ENCODE results near the gene ZSWIM7.

ZSWIM7 gene

DNA sequence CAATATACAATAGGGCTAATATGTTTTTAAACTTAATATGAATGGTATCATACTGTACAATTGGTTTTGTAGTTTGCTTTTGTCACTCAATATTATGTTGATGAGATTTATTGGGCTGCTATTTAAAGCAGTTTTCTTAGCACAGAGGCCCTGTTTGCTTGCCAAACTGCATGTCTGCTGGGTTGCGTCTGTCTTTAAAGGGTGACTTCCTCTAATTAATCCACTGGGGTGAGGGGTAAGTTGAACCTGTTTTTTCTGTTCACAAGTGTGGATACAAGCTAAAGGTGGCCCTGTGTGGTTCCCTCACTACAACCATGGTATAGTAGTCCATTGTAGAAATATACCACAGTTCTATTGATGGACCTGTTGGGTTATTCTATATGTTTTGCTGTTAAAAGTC lies 19.8 kb upstream of the ZSWIM7 start:
- DNase-seq (ENCODE audit: low read depth), result no peak
- H3K4me3 ChIP-seq (ENCODE audit: low read depth, low read length), result no peak overlapping the region
- TF ChIP-seq, protein P1, sequence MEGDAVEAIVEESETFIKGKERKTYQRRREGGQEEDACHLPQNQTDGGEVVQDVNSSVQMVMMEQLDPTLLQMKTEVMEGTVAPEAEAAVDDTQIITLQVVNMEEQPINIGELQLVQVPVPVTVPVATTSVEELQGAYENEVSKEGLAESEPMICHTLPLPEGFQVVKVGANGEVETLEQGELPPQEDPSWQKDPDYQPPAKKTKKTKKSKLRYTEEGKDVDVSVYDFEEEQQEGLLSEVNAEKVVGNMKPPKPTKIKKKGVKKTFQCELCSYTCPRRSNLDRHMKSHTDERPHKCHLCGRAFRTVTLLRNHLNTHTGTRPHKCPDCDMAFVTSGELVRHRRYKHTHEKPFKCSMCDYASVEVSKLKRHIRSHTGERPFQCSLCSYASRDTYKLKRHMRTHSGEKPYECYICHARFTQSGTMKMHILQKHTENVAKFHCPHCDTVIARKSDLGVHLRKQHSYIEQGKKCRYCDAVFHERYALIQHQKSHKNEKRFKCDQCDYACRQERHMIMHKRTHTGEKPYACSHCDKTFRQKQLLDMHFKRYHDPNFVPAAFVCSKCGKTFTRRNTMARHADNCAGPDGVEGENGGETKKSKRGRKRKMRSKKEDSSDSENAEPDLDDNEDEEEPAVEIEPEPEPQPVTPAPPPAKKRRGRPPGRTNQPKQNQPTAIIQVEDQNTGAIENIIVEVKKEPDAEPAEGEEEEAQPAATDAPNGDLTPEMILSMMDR (IDR thresholded peaks at IDR 0.05; ENCODE audit: control insufficient read depth, extremely low read depth, insufficient read depth), result no peak

DNA sequence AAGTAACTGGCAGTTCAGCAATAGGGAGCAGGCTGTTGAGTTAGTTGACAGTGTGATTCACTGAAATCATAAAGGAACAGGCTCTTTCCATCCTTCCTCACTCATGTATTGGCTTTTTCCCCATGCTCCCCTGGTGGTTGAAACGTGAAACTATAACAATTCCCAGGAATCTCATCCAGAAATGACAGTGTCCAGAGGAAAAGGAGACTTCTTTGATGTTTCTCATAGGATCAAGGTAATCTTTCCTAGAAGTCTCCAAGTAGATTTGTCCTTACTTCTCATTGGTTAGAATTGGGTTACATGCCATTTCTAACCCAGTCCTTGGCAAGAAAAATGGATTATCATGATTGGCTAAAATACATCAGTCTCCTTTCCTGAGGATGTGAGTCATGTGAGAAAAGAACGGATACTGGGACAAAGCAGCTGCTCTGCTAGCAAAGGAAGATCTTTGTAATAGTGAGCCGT lies 14.5 kb upstream of the ZSWIM7 start:
- H3K4me3 ChIP-seq (ENCODE audit: low read depth, low read length), result no peak overlapping the region
- TF ChIP-seq, protein P1 (IDR thresholded peaks at IDR 0.05; ENCODE audit: control insufficient read depth, extremely low read depth, insufficient read depth), result peak; percentile 29
- no peak for DNase-seq (ENCODE audit: low read depth)

DNA sequence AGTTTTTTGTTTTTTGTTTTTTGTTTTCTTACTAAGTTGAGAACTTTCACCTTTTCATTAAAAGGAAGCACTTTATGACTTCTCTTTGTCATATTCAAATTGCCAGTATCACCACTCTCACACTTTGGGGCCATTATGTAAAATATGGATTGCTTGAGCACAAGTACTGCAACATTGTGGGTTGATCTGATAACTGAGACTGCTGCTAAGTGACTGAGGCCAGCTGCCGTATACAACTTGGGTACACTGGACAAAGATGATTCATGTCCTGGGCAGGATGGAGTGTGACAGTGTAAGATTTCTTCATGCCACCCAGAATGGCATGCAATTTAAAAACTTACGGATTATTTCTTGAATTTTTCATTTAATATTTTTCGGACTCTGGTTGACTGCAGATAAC lies 7.9 kb upstream of the ZSWIM7 start:
- no peak overlapping the region for H3K4me3 ChIP-seq (ENCODE audit: low read depth, low read length)
- TF ChIP-seq, protein P1 (IDR thresholded peaks at IDR 0.05; ENCODE audit: control insufficient read depth, extremely low read depth, insufficient read depth), result no peak
- no peak for DNase-seq (ENCODE audit: low read depth)

DNA sequence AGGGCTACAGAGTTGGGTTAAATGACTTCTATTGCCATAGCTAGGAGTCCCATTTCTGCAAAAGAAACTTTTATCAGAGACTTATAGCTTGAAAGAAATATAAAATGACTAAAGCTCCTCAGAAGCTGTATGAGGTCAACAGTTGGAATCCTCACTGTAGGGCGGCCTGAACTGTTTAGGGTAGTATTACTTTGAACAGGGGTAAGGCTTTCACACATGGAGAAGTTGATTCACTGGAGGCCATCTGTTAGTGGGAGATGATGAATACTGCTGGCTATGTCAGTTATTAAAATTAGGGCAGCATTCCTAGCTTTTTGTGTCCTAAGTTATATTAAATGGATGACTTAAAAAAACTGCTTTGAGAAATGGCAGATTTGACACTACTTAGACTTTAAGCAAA lies 6.1 kb upstream of the ZSWIM7 start:
- no peak overlapping the region for H3K4me3 ChIP-seq (ENCODE audit: low read depth, low read length)
- no peak for DNase-seq (ENCODE audit: low read depth)
- TF ChIP-seq, protein P1 (IDR thresholded peaks at IDR 0.05; ENCODE audit: control insufficient read depth, extremely low read depth, insufficient read depth), result no peak

DNA sequence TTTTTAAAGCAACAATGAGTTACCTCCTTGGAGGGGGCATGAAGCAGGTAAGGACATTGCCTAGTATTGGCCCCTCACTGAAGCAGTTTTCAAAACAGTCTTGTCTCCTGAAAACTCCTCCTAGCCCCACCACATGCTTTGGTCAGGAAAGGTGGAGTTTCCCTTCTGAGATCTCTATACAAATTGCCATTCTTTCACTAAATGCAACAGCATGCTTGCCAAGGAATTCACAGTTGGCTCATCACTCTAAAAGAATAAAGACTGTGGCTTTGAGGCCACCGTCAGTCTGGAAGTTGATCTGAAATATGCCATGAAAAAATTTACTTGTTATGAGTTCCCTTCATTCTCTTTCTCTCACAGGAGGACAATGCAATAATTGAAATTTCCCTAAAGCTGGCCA lies 4.3 kb upstream of the ZSWIM7 start:
- no peak overlapping the region for H3K4me3 ChIP-seq (ENCODE audit: low read depth, low read length)
- DNase-seq (ENCODE audit: low read depth), result no peak
- TF ChIP-seq, protein P1 (IDR thresholded peaks at IDR 0.05; ENCODE audit: control insufficient read depth, extremely low read depth, insufficient read depth), result no peak

DNA sequence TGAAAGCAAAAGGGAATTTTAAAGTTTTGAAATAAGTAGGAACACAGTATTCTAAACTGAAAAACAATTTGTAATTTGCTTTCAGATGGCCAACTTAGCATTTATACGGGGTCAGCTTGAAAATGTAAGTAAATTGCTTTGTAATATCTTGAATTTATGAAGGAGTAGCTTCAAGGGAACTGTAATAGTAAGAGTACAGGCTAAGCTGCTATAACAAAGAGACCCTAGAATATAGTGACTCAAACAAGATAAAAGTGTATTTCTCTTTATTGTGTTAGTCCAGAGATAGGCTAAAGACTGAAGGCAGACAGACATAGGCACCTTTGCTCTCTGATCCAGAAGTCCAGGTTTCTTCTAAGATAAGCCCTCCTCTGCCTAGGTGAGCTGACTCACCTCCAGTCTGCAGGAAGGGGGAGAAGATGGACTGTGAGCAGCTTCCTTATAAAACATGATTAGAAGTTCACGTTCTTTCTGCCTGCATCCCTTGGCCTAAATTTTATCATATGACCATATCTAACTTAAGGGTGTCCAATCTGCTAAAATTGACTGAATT lies 3.3 kb upstream of the ZSWIM7 start:
- H3K4me3 ChIP-seq (ENCODE audit: low read depth, low read length), result no peak overlapping the region
- no peak for DNase-seq (ENCODE audit: low read depth)
- TF ChIP-seq, protein P1 (IDR thresholded peaks at IDR 0.05; ENCODE audit: control insufficient read depth, extremely low read depth, insufficient read depth), result no peak

DNA sequence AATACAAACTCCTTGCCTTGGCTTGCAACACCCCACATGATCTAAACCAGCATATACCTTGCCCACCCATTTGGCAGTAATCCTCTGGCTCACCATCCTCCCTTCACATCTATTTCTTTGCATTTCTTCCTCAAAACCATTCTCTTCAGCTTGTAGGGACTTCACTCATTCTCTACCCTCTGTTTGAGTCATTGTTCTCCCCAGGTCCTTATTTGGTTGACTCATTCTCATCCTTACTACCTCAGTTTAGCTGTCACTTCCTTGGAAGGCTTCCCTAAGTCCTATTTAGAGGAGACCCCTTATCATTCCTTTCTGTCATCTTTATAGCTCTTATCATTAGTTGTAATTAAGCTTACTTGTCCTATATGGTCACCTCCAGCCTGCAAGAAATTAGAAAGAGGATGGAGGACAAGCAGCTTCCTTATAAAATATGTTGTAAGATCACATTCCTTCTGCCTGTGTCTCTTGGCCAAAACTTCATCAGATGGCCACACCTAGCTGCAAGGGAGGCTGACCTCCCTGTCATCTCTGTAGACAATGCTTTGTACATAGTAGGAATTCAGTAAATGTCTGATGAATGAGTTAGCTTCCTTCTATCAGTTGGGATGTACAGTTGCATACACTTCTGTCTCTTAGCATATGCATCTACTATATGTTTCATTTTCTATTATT lies 1.9 kb upstream of the ZSWIM7 start:
- peak overlapping the region; percentile 93 for H3K4me3 ChIP-seq (ENCODE audit: low read depth, low read length)
- TF ChIP-seq, protein P1 (IDR thresholded peaks at IDR 0.05; ENCODE audit: control insufficient read depth, extremely low read depth, insufficient read depth), result no peak
- no peak for DNase-seq (ENCODE audit: low read depth)
